GM18502 (cell line): ENCODE results near the gene SMAD7.

Experiments
- ATAC-seq: cut with Tn5 transposase; IDR thresholded peaks from one replicate; pipeline ENCODE4 v1.9.1; 2021; ENCODE audit warnings: mild to moderate bottlenecking; ENCODE audit not compliant: unreplicated experiment, poor library complexity

Gene SMAD7

GRCh38 chr18:48932822-48933510 is 17.8 kb downstream of the SMAD7 start:
- no peak for ATAC-seq

- ATAC-seq = no peak
Observed at GRCh38 chr18:48932462-48932818, 18.3 kb downstream of the SMAD7 start.

- ATAC-seq = peak; percentile 39
Observed at GRCh38 chr18:48931680-48932461, 18.9 kb downstream of the SMAD7 start.

GRCh38 chr18:48930926-48931325 is 19.8 kb downstream of the SMAD7 start:
- ATAC-seq = no peak

GRCh38 chr18:48929941-48930713 is 20.6 kb downstream of the SMAD7 start:
- no peak for ATAC-seq

- no peak for ATAC-seq
Observed at GRCh38 chr18:48929212-48929612, 21.6 kb downstream of the SMAD7 start.

GRCh38 chr18:48928787-48929186 is 22.0 kb downstream of the SMAD7 start:
- ATAC-seq = peak; percentile 82

GRCh38 chr18:48927286-48928080 is 23.3 kb downstream of the SMAD7 start:
- no peak for ATAC-seq

GRCh38 chr18:48926420-48926857 is 24.3 kb downstream of the SMAD7 start:
- no peak for ATAC-seq

- ATAC-seq = no peak
Observed at GRCh38 chr18:48925491-48925780, 25.3 kb downstream of the SMAD7 start.

- no peak for ATAC-seq
Observed at GRCh38 chr18:48924630-48925490, 25.9 kb downstream of the SMAD7 start.

- ATAC-seq = no peak
Observed at GRCh38 chr18:48923746-48924629, 26.8 kb downstream of the SMAD7 start.

GRCh38 chr18:48922801-48923730 is 27.7 kb downstream of the SMAD7 start:
- ATAC-seq = no peak

GRCh38 chr18:48922226-48922800 is 28.5 kb downstream of the SMAD7 start:
- no peak for ATAC-seq

- no peak for ATAC-seq
Observed at GRCh38 chr18:48921305-48922225, 29.2 kb downstream of the SMAD7 start.

GRCh38 chr18:48920408-48921038 is 30.2 kb downstream of the SMAD7 start:
- ATAC-seq = no peak
